HG03280 (cell line): ENCODE results near the gene SBF1.
"Not testable (repeated sequence)": the region's sequence is repeated elsewhere in the genome, so short reads cannot be mapped to it uniquely, and the experiment has no call there.

Experiments used
- ATAC-seq: cut with Tn5 transposase; IDR thresholded peaks from one replicate; pipeline ENCODE4 v1.9.1; 2021; ENCODE audit warnings: mild to moderate bottlenecking, moderate library complexity; ENCODE audit not compliant: unreplicated experiment

SBF1 gene

DNA sequence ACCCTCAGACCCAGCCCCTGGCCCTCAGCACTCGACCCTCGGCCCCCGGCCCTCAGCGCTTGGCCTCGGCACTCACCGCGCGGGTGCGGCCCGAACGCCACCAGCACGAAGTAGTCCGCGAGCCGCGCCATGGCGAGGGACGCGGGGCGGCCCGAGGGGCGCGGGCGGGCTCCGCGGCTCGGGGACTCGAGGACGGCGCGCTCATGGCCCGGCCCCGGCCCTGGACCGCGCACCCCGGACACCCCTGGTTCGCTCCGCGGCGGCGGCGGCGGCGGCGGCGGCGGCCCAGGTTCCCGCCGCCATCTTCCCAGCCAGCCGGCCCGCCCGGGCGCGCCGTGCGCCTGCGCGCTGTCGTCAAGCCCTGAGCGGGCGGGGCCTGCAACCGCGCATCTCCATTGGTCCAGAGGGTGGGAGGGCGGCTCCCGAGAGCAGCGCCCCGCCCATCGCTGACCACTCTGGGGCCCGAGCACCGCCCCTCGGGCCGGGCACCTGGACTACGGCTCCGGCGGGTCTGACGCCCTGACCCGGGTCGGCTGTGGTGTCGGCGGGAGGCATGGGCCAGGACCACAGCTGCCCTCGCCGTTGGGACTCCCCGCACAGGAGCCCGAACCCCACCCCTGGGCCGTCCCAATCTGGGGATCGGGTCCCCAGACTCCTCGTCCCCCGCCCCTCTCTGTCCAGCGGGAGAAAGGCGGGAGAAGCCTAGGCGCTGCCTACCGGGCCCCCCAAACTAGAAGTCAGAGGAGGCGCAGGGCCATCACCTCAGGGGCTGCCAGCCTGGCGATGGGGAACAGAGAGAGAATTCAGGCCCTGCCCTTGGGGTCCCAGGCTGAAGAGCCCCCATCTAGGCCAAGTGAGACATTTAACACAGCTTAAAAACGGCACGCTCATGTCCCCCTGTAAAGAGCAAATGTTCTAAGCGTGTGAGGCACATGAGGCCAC is at the start of gene SBF1:
TSS of gene SBF1 (minus strand) at position 326 of the 942 bp plus-strand sequence. CDS start at position 131, 195 bp downstream.
- ATAC-seq: peak; percentile 76

DNA sequence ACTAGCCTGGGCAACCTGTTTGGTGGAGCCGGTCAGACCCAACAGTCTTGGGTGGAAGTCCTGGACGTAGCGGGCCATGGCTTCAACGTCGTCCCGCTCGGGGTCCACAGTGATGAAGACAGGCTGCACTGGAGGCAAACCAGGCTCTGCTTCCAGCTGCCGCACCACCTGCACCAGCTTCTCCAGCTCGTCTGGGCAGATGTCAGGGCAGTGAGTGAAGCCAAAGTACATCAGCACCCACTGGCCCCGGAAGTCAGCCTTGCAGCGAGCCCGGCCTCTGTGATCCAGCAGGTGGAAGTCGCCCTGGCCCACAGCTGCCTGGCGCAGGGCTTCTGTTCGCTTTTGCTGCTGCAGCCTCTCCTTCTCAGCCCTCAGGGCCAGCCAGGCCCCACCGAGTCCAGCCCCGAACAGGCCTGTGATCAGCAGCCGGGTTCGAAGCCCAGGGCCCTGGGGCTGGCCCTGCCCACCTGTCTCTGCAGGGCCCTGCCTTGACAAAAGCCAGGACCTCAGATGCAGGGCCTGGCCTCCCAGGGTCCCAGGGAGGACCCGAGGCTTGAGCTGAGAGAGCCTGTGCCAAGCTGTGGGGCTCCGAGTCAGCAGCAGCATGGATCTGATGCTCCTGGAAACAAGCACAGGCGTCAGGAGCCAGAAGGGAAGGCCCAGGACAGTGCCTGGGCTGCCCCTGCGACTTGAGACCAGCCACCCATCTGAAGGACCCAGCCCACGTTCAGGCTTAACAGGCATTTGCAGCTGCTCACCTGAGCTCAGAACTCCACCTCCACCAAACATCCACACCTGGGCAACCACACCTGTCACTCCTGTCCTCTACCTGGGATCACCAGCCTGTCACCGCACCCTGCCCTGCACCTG is 49.2 kb upstream of the SBF1 start:
- no peak for ATAC-seq

GRCh38 chr22:50523458-50523805 is 48.6 kb upstream of the SBF1 start:
- no peak for ATAC-seq

DNA sequence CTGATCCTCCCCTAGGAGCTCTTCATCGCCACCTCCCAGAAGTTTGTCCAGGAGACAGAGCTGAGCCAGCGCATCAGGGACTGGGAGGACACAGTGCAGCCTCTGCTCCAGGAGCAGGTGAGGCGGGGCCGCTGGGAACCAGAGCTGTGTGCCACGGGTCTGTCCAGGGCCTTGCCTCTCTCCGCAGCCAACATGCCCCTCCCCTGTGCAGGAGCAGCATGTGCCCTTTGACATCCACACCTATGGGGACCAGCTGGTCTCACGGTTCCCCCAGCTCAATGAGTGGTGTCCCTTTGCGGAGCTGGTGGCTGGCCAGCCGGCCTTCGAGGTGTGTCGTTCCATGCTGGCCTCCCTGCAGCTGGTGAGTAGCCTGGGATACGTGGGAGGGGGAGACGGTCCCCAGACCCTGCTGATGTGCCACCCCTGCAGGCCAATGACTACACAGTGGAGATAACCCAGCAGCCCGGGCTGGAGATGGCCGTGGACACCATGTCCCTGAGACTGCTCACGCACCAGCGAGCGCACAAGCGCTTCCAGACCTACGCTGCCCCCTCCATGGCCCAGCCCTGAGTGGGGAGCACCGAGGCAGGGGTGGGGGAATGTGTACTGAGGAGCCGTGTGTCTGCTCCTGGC is 48.1 kb upstream of the SBF1 start:
- ATAC-seq: no peak

DNA sequence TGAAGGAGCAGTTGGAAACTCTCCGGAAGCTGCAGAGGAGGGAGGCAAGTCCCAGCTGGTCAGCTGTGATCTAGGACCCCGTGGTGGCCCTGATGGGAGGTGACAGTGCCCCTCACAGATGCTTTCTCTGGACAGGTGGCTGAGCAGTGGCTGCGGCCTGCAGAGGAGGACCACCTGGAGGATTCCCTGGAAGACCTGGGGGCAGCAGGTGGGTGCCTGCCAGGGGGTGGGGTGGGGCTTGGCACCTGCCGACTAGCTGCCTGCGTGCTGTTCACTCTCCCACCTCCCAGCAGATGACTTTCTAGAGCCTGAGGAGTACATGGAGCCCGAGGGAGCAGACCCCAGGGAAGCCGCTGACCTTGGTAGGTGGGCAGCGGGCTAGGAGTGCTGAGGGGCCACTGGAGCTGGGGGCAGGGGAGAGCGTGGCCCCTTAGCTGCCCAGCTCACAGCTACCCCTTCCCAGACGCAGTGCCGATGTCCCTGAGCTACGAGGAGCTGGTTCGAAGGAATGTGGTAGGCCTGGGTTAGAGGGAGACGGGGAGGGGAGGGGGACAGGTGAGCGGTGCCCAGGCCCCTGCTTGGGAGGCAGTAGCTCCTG is 47.5 kb upstream of the SBF1 start:
- no peak for ATAC-seq

- ATAC-seq: no peak
Observed at GRCh38 chr22:50521710-50522109, 46.9 kb upstream of the SBF1 start.

DNA sequence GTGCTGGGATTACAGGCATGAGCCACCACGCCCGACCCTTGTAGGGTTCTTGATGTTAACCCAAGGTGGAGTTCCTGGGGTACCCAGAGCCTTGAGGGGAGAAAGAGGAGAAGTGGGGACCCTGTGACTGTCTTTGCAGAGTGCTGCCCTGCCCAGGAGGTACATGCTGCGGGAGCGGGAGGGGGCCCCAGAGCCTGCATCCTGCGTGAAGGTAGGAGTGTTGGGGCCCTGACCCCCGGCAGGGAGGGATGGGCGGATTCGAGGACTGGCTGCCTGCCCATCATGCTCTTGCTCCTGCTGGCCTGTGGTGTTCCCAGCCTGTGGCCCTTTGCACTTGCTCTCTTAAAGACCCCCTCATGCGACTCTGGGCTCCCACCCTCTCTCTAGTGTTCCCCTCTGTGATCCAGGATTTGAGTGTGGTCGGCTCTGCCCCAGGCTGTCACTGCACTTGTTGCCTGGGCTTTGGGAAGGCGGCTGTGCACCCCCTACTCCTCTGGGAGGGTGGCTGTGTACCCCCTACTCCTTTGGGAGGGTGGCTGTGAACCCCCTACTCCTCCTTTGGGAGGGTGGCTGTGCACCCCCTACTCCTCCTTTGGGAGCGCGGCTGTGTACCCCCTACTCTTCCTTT is 46.1 kb upstream of the SBF1 start:
- ATAC-seq: no peak

- ATAC-seq: not testable (repeated sequence)
Observed at GRCh38 chr22:50520184-50520583, 45.3 kb upstream of the SBF1 start.

GRCh38 chr22:50519151-50519550 is 44.3 kb upstream of the SBF1 start:
- no peak for ATAC-seq

- no peak for ATAC-seq
Observed at GRCh38 chr22:50518606-50519005, 43.8 kb upstream of the SBF1 start.

- ATAC-seq: no peak
Observed at GRCh38 chr22:50517495-50518260, 42.8 kb upstream of the SBF1 start.

GRCh38 chr22:50516891-50517290 is 42.1 kb upstream of the SBF1 start:
- ATAC-seq: no peak

- no peak for ATAC-seq
Observed at GRCh38 chr22:50516068-50516467, 41.2 kb upstream of the SBF1 start.

GRCh38 chr22:50513175-50513574 is 38.3 kb upstream of the SBF1 start:
- no peak for ATAC-seq

- ATAC-seq: no peak
Observed at GRCh38 chr22:50508897-50509296, 34.1 kb upstream of the SBF1 start.

- ATAC-seq: peak; percentile 68
Observed at GRCh38 chr22:50507991-50508884, 33.4 kb upstream of the SBF1 start, which contains the start of gene NCAPH2. Gene NCAPH2 (plus strand): TSS chr22:50508224. CDS start chr22:50508338, 114 bp downstream.

- peak; percentile 66 for ATAC-seq
Observed at GRCh38 chr22:50507421-50507990, 32.7 kb upstream of the SBF1 start, which contains the start of gene LMF2. Gene LMF2 (minus strand): TSS chr22:50507702. CDS start chr22:50507675, 27 bp downstream.
